Endothelial cell of umbilical vein (primary cell): ENCODE measurements around the gene SAE1. TPM values are rescaled to one million over a fixed set of nuclear protein-coding genes. Genes with fewer than 3 reads are reported as not detected.

Experiments used
- BruUV-seq: library from RNA; stranded (reverse); fragments of 400-500 nt; replicated peaks from 2 replicates; lab custom pipeline; 2021; lab: Mats Ljungman, UMichigan
- CTCF ChIA-PET: fragments of 300-600, 350-600 bp; sonication (Branson Sonifier 250); formaldehyde crosslinking; loops from one replicate; lab custom pipeline; 2021; ENCODE audit warnings: antibody characterized with exemption, inconsistent platforms; lab: Charles Lee
- POLR2A ChIA-PET: fragments of 300-600, 350-600 bp; sonication (Branson Sonifier 250); formaldehyde crosslinking; loops from one replicate; lab custom pipeline; 2021; ENCODE audit warnings: antibody characterized with exemption, inconsistent platforms; lab: Charles Lee
- DNase-seq: peaks from one replicate; pipeline ENCODE4 v3.0.0-alpha.2; 2011; ENCODE audit warnings: low read depth, low spot score
- FAIRE-seq: peaks from 2 replicates; lab custom pipeline; 2011; peaks lifted over from hg19 to GRCh38; lab: Jason Lieb, UNC
- H2AFZ ChIP-seq: 2 replicates; pipeline ENCODE4 v1.6.0; 2012; ENCODE audit warnings: low read depth, low read length, control low read depth, inconsistent platforms
- H3K27ac ChIP-seq: 2 replicates; pipeline ENCODE4 v1.5.1; 2011; ENCODE audit warnings: low read depth, mild to moderate bottlenecking, control low read depth, low read length, moderate library complexity; ENCODE audit not compliant: insufficient read depth
- H3K27me3 ChIP-seq, 2 experiments: 2 replicates each; pipeline versions ENCODE4 v1.6.0 to v1.6.1; 2011; ENCODE audit warnings: low read length in 2 of 2, mixed read lengths in 1 of 2; ENCODE audit not compliant: control insufficient read depth in 2 of 2, insufficient read depth in 2 of 2
- H3K36me3 ChIP-seq, 2 experiments: 2 replicates in 1 of 2; 3 replicates in 1 of 2; pipeline ENCODE4 v1.5.1; 2011; ENCODE audit warnings: low read length in 2 of 2, mild to moderate bottlenecking in 1 of 2, moderate library complexity in 1 of 2; ENCODE audit not compliant: control insufficient read depth in 2 of 2, insufficient read depth in 2 of 2; ENCODE audit errors: extremely low read depth in 1 of 2
- H3K4me1 ChIP-seq: 3 replicates; pipeline ENCODE4 v1.5.1; 2011; ENCODE audit warnings: mild to moderate bottlenecking, low read length; ENCODE audit not compliant: control insufficient read depth, insufficient read depth; ENCODE audit errors: extremely low read depth
- H3K4me2 ChIP-seq: 2 replicates; pipeline ENCODE4 v1.6.1; 2011; ENCODE audit warnings: low read length, control low read depth, mixed read lengths; ENCODE audit not compliant: insufficient read depth
- H3K4me3 ChIP-seq, 3 experiments: fragments of 200-600 bp in 1 of 3; sonication (generic), shearing (Covaris generic) in 1 of 3; replicated peaks in 1 of 3; 2 replicates each; pipeline ENCODE4 v1.5.1; 2011 to 2016; ENCODE audit warnings: control low read depth in 3 of 3, low read length in 3 of 3, mild to moderate bottlenecking in 2 of 3, inconsistent platforms in 1 of 3, low read depth in 1 of 3, moderate library complexity in 1 of 3; ENCODE audit not compliant: insufficient read depth in 1 of 3
- H3K79me2 ChIP-seq: 2 replicates; pipeline ENCODE4 v1.6.0; 2012; ENCODE audit warnings: low read length, inconsistent platforms; ENCODE audit not compliant: control insufficient read depth, insufficient read depth
- H3K9ac ChIP-seq: replicated peaks from 2 replicates; pipeline ENCODE3; 2011; ENCODE audit warnings: low read length, control low read depth; ENCODE audit not compliant: insufficient read depth; ENCODE audit errors: extremely low read depth
- H3K9me1 ChIP-seq: replicated peaks from 3 replicates; pipeline ENCODE4 v1.6.0; 2011; ENCODE audit warnings: mild to moderate bottlenecking, low read length; ENCODE audit not compliant: control insufficient read depth, insufficient read depth; ENCODE audit errors: extremely low read depth
- H3K9me3 ChIP-seq: replicated peaks from 2 replicates; pipeline ENCODE4 v1.5.1; 2012; ENCODE audit warnings: low read length, inconsistent platforms; ENCODE audit not compliant: control insufficient read depth, insufficient read depth
- H4K20me1 ChIP-seq: replicated peaks from 2 replicates; pipeline ENCODE3; 2011; ENCODE audit warnings: mild to moderate bottlenecking, low read length; ENCODE audit not compliant: control insufficient read depth, insufficient read depth; ENCODE audit errors: extremely low read depth
- EZH2 ChIP-seq: IDR thresholded peaks from 2 replicates; pipeline ENCODE4 v1.6.1; 2012; ENCODE audit warnings: borderline replicate concordance, low read depth, mild to moderate bottlenecking, moderate library complexity, low read length, inconsistent platforms; ENCODE audit not compliant: severe bottlenecking
- FOS ChIP-seq: IDR thresholded peaks from 2 replicates; pipeline ENCODE4 v1.6.1; 2011; ENCODE audit warnings: mild to moderate bottlenecking, low read length, moderate library complexity, borderline replicate concordance; ENCODE audit not compliant: insufficient read depth
- GATA2 ChIP-seq: IDR thresholded peaks from 2 replicates; pipeline ENCODE4 v1.7.0; 2011; ENCODE audit warnings: low read depth, mild to moderate bottlenecking, moderate library complexity, mixed read lengths, low read length; ENCODE audit not compliant: insufficient read length, insufficient read depth
- JUN ChIP-seq: IDR thresholded peaks from 2 replicates; pipeline ENCODE4 v1.6.1; 2011; ENCODE audit warnings: borderline replicate concordance, low read depth; ENCODE audit not compliant: insufficient read length, insufficient read depth
- MYC ChIP-seq: IDR thresholded peaks from one replicate; pipeline ENCODE4 v1.6.1; 2011; ENCODE audit warnings: mild to moderate bottlenecking, low read depth, low read length
- POLR2A ChIP-seq: IDR thresholded peaks from 2 replicates; pipeline ENCODE4 v1.6.1; 2012; ENCODE audit warnings: low read depth, mild to moderate bottlenecking, control low read depth, low read length
- POLR2AphosphoS5 ChIP-seq: IDR thresholded peaks from 2 replicates; pipeline ENCODE4 v1.6.1; 2012; ENCODE audit warnings: low read depth, mild to moderate bottlenecking, control low read depth, low read length, moderate library complexity; ENCODE audit not compliant: insufficient read depth
- dilution Hi-C: fragments of 300-500 bp; cut with MboI; formaldehyde crosslinking; loops from one replicate; pipeline ENCODE4 v1.15.0; 2019; ENCODE audit warnings: low sequenced_read_pairs; ENCODE audit not compliant: extremely low pct_ligation_motif_present
- intact Hi-C: fragments of 100-400 bp; cut with micrococcal nuclease; formaldehyde crosslinking; loops from one replicate; pipeline ENCODE4 v1.10.0; 2022
- polyA plus RNA-seq, 4 experiments: library from polyadenylated mRNA; depleted of rRNA in 3 of 4; stranded (reverse) in 3 of 4; unstranded in 1 of 4; fragments of >200 nt; gene quantifications; 2 replicates each; pipeline versions ENCODE4 v1.2.1 to v1.2.3, GENCODE V29; 2011 to 2012; ENCODE audit warnings: missing spikeins in 1 of 4
- total RNA-seq: library from RNA; stranded (reverse); gene quantifications from 2 replicates; pipeline ENCODE4 v1.2.3, GENCODE V29; 2021
- TF ChIP-seq, protein P1 (sequence below), 2 donors: IDR thresholded peaks; 1 replicate in 1 of 2; 2 replicates in 1 of 2; pipeline ENCODE4 v1.5.1; 2011; ENCODE audit warnings: low read length in 2 of 2, mild to moderate bottlenecking in 2 of 2, moderate library complexity in 2 of 2, control low read depth in 1 of 2, inconsistent platforms in 1 of 2, low read depth in 1 of 2; ENCODE audit not compliant: insufficient read depth in 1 of 2; ENCODE audit errors: extremely low read depth in 1 of 2
- TF ChIP-seq, protein P2 (sequence below): IDR thresholded peaks from 2 replicates; pipeline ENCODE4 v1.6.1; 2011; ENCODE audit not compliant: insufficient read depth, insufficient read length

SAE1 gene
- total and polyA plus RNA-seq, 2 donors (not counting 3 experiments of a cell fraction or from before 2014, with no cell fraction given): 165 to 219 TPM

DNA sequence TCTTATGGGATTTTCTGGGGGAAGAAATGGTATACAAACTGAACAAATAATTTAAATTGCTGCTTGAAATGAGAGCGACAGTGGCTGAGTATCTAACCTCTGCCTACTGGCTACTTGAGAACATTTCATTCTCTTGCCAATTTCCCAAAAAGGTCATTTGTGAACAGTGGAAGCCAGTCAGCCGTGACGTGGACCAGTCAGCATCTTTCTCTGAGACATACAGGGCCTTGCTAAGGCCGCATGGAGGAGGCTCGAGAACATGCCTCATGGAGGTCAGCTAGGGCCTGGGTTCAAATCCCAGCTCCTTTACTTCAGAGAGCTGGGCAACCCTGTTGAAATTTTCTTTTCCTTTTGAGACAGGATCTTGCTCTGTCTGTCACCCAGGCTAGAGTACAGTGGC is 37.4 kb upstream of the SAE1 start:
- no peak overlapping the region for H3K4me3 ChIP-seq
- H2AFZ ChIP-seq: no peak overlapping the region
- intact Hi-C loops (no loop called here), dilution Hi-C loops (no loop called here)
- TF ChIP-seq, protein P1, sequence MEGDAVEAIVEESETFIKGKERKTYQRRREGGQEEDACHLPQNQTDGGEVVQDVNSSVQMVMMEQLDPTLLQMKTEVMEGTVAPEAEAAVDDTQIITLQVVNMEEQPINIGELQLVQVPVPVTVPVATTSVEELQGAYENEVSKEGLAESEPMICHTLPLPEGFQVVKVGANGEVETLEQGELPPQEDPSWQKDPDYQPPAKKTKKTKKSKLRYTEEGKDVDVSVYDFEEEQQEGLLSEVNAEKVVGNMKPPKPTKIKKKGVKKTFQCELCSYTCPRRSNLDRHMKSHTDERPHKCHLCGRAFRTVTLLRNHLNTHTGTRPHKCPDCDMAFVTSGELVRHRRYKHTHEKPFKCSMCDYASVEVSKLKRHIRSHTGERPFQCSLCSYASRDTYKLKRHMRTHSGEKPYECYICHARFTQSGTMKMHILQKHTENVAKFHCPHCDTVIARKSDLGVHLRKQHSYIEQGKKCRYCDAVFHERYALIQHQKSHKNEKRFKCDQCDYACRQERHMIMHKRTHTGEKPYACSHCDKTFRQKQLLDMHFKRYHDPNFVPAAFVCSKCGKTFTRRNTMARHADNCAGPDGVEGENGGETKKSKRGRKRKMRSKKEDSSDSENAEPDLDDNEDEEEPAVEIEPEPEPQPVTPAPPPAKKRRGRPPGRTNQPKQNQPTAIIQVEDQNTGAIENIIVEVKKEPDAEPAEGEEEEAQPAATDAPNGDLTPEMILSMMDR (IDR thresholded peaks at IDR 0.05; ENCODE audit: extremely low read depth in 1 of 2, insufficient read depth in 1 of 2, low read depth in 1 of 2, low read length in 2 of 2): no peak
- TF ChIP-seq POLR2A: no peak
- no peak for TF ChIP-seq POLR2AphosphoS5
- TF ChIP-seq, protein P2, sequence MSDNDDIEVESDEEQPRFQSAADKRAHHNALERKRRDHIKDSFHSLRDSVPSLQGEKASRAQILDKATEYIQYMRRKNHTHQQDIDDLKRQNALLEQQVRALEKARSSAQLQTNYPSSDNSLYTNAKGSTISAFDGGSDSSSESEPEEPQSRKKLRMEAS: no peak
- TF ChIP-seq MYC: no peak
- TF ChIP-seq GATA2: no peak
- TF ChIP-seq FOS: no peak
- TF ChIP-seq EZH2: no peak
- TF ChIP-seq JUN: no peak
- H3K36me3 ChIP-seq: peaks cover 3 to 25% of the 10 kb centered on the region in 2 experiments
- ChIA-PET POLR2A (no interaction called here), CTCF (interaction anchor here (1.3 kb wide), 1 partner anchor 14 kb away, joined by 8 read pairs; no protein-coding TSS in a partner anchor)
- no peak overlapping the region for H3K9ac ChIP-seq
- H3K4me1 ChIP-seq: no peaks in the 10 kb centered on the region
- DNase-seq: no peak
- no TSS peak for BruUV-seq
- H3K9me3 ChIP-seq: no peaks in the 10 kb centered on the region
- H4K20me1 ChIP-seq: no peaks in the 10 kb centered on the region
- H3K27ac ChIP-seq: no peak overlapping the region
- no peaks in the 10 kb centered on the region for H3K9me1 ChIP-seq
- H3K79me2 ChIP-seq: peaks cover 41% of the 10 kb centered on the region
- H3K4me2 ChIP-seq: no peak overlapping the region
- H3K27me3 ChIP-seq: no peaks in the 10 kb centered on the region
- peak; percentile 37 for FAIRE-seq
